DOHH2 (cell line): Measurements from ENCODE around the gene IHH.

ENCODE experiments used
- H3F3A ChIP-seq: fragments of 200-600 bp; sonication (generic), shearing (Covaris generic); 2 replicates; pipeline ENCODE4 v1.6.0; 2016; ENCODE audit warnings: antibody characterized with exemption, mild to moderate bottlenecking; ENCODE audit not compliant: control insufficient read depth, insufficient read depth
- H3K27ac ChIP-seq: fragments of 200-600 bp; sonication (generic); 2 replicates; pipeline ENCODE4 v1.5.1; 2014; ENCODE audit warnings: low read depth, mild to moderate bottlenecking, low read length, moderate library complexity
- H3K27me3 ChIP-seq: fragments of 200-600 bp; sonication (generic); 2 replicates; pipeline ENCODE4 v1.6.1; 2014; ENCODE audit warnings: mild to moderate bottlenecking, low read length, mixed read lengths; ENCODE audit not compliant: control insufficient read depth
- H3K36me3 ChIP-seq: fragments of 200-600 bp; sonication (generic); 2 replicates; pipeline ENCODE4 v1.6.1; 2014; ENCODE audit warnings: mild to moderate bottlenecking, low read length, moderate library complexity, mixed read lengths; ENCODE audit not compliant: control insufficient read depth
- H3K4me1 ChIP-seq: fragments of 200-600 bp; sonication (generic); 2 replicates; pipeline ENCODE4 v1.6.1; 2014; ENCODE audit warnings: mild to moderate bottlenecking, low read length, mixed read lengths; ENCODE audit not compliant: control insufficient read depth
- H3K4me2 ChIP-seq: fragments of 200-600 bp; sonication (generic); 2 replicates; pipeline ENCODE4 v1.6.0; 2014; ENCODE audit warnings: mild to moderate bottlenecking, low read length, moderate library complexity
- H3K4me3 ChIP-seq: fragments of 200-600 bp; sonication (generic); 2 replicates; pipeline ENCODE4 v1.5.1; 2014; ENCODE audit warnings: mild to moderate bottlenecking, low read length, mixed read lengths
- H3K79me2 ChIP-seq: fragments of 200-600 bp; sonication (generic); 2 replicates; pipeline ENCODE4 v1.6.1; 2014; ENCODE audit warnings: mild to moderate bottlenecking, low read length, mixed read lengths; ENCODE audit not compliant: control insufficient read depth
- H3K9me2 ChIP-seq: fragments of 200-600 bp; sonication (generic); replicated peaks from 2 replicates; pipeline ENCODE4 v1.6.1; 2014; ENCODE audit warnings: mild to moderate bottlenecking, low read length, mixed read lengths; ENCODE audit not compliant: control insufficient read depth
- H3K9me3 ChIP-seq: fragments of 200-600 bp; sonication (generic); 2 replicates; pipeline ENCODE4 v1.6.1; 2014; ENCODE audit warnings: antibody characterized with exemption, low read length, mixed read lengths; ENCODE audit not compliant: control insufficient read depth, insufficient read depth
- H4K20me1 ChIP-seq: fragments of 200-600 bp; sonication (generic); 2 replicates; pipeline ENCODE4 v1.6.0; 2014; ENCODE audit warnings: low read depth, mild to moderate bottlenecking, antibody characterized with exemption, low read length, moderate library complexity; ENCODE audit not compliant: control insufficient read depth, insufficient read depth
- CTCF ChIP-seq: fragments of 200-600 bp; sonication (generic); IDR thresholded peaks from one replicate; pipeline ENCODE4 v1.5.1; 2014; ENCODE audit warnings: antibody characterized with exemption, mild to moderate bottlenecking, low read depth, low read length; ENCODE audit not compliant: poor library complexity, severe bottlenecking
- EZH2phosphoT487 ChIP-seq: fragments of 200-600 bp; sonication (generic); IDR thresholded peaks from 2 replicates; pipeline ENCODE4 v1.6.1; 2017; ENCODE audit warnings: borderline replicate concordance, mild to moderate bottlenecking, antibody characterized with exemption, low read length, moderate library complexity, mixed read lengths

The IHH gene

GRCh38 chr2:219082332-219082958, 21.7 kb upstream of the IHH start:
- Histone ChIP-seq H3K9me3 (no peaks in the 10 kb centered on the region), H3K36me3 (no peaks in the 10 kb centered on the region; the same call in 1 of the 2 replicates)

GRCh38 chr2:219081701-219082331, 21.1 kb upstream of the IHH start:
- no peaks in the 10 kb centered on the region; the same call in 1 of the 2 replicates for H3F3A ChIP-seq
- peaks cover 6% of the 10 kb centered on the region for H3K36me3 ChIP-seq
- 0 out of 2 replicates have a peak, but pooled peaks cover 3% of the 10 kb centered on the region for H4K20me1 ChIP-seq
- H3K4me3 ChIP-seq = no peak overlapping the region
- peaks cover 17% of the 10 kb centered on the region for H3K4me1 ChIP-seq
- H3K4me2 ChIP-seq = peak overlapping the region; percentile 35
- H3K9me3 ChIP-seq = no peaks in the 10 kb centered on the region
- no peaks in the 10 kb centered on the region for H3K27me3 ChIP-seq
- H3K9me2 ChIP-seq = no peaks in the 10 kb centered on the region
- H3K79me2 ChIP-seq = no peaks in the 10 kb centered on the region
- H3K27ac ChIP-seq = peak overlapping the region; percentile 23; the same call in 1 of the 2 replicates
- TF ChIP-seq EZH2phosphoT487 = no peak

More at GRCh38 chr2:219082332-219082958, 21.7 kb upstream of the IHH start:
- Histone ChIP-seq H3K4me2 (peak overlapping the region; percentile 35; the same call in 1 of the 2 replicates), H3F3A (no peaks in the 10 kb centered on the region; the same call in 1 of the 2 replicates), H3K79me2 (no peaks in the 10 kb centered on the region), H3K27ac (no peak overlapping the region), H4K20me1 (0 out of 2 replicates have a peak, but pooled peaks cover 3% of the 10 kb centered on the region), H3K4me1 (peaks cover 17% of the 10 kb centered on the region), H3K27me3 (no peaks in the 10 kb centered on the region), H3K9me2 (no peaks in the 10 kb centered on the region), H3K4me3 (no peak overlapping the region)
- TF ChIP-seq CTCF = no peak
- no peak for TF ChIP-seq EZH2phosphoT487

GRCh38 chr2:219081096-219081495, 20.4 kb upstream of the IHH start:
- Histone ChIP-seq H3K27ac (no peak overlapping the region), H3K4me1 (peaks cover 17% of the 10 kb centered on the region), H3K79me2 (no peaks in the 10 kb centered on the region), H3K36me3 (peaks cover 8% of the 10 kb centered on the region), H3K4me3 (no peak overlapping the region), H3F3A (no peaks in the 10 kb centered on the region; the same call in 1 of the 2 replicates), H3K9me3 (no peaks in the 10 kb centered on the region), H3K27me3 (no peaks in the 10 kb centered on the region), H4K20me1 (0 out of 2 replicates have a peak, but pooled peaks cover 3% of the 10 kb centered on the region), H3K4me2 (peak overlapping the region; percentile 35), H3K9me2 (no peaks in the 10 kb centered on the region)
- TF ChIP-seq CTCF (no peak), EZH2phosphoT487 (no peak)

GRCh38 chr2:219079417-219079816, 18.7 kb upstream of the IHH start:
- peaks cover 8% of the 10 kb centered on the region for H3K36me3 ChIP-seq
- H3F3A ChIP-seq = no peaks in the 10 kb centered on the region; the same call in 1 of the 2 replicates
- H3K4me2 ChIP-seq = no peak overlapping the region
- no peaks in the 10 kb centered on the region for H3K9me3 ChIP-seq
- H3K79me2 ChIP-seq = no peaks in the 10 kb centered on the region
- no peak overlapping the region for H3K4me3 ChIP-seq
- H3K27me3 ChIP-seq = no peaks in the 10 kb centered on the region
- no peak overlapping the region for H3K27ac ChIP-seq
- TF ChIP-seq EZH2phosphoT487 = no peak
- TF ChIP-seq CTCF = no peak
- peaks cover 17% of the 10 kb centered on the region for H3K4me1 ChIP-seq
- 0 out of 2 replicates have a peak, but pooled peaks cover 3% of the 10 kb centered on the region for H4K20me1 ChIP-seq
- H3K9me2 ChIP-seq = no peaks in the 10 kb centered on the region
